Measurements from ENCODE around the gene TUBGCP5. TPM values are rescaled to one million over a fixed set of nuclear protein-coding genes. Genes with fewer than 3 reads are reported as not detected.

TUBGCP5 gene
- total and polyA plus RNA-seq, 2 experiments from 2014 or later: 14.6 to 17.5 TPM

- H3K4me3 ChIP-seq: no peak overlapping the region
- no peaks in the 10 kb centered on the region for H4K20me1 ChIP-seq (ENCODE audit: insufficient read depth)
- H3K36me3 ChIP-seq (ENCODE audit: low read depth): peaks cover 50% of the 10 kb centered on the region
- H3K4me2 ChIP-seq (ENCODE audit: unreplicated experiment): no peak overlapping the region
- H3F3A ChIP-seq (ENCODE audit: insufficient read depth): no peaks in the 10 kb centered on the region
- H3K4me1 ChIP-seq (ENCODE audit: insufficient read depth): no peaks in the 10 kb centered on the region
- H3K9ac ChIP-seq: no peak overlapping the region
- in situ Hi-C loops (cut with MboI): no loop called here
- H3K9me2 ChIP-seq (ENCODE audit: insufficient read depth): no peaks in the 10 kb centered on the region
- no peaks in the 10 kb centered on the region for H3K27me3 ChIP-seq (replicated peaks; ENCODE audit: insufficient read depth)
- no peak overlapping the region for H2AFZ ChIP-seq
- TF ChIP-seq EZH2 (IDR thresholded peaks at IDR 0.05; ENCODE audit: insufficient read depth, poor library complexity, severe bottlenecking): no peak
- no peak for TF ChIP-seq EZH2phosphoT487 (IDR thresholded peaks at IDR 0.05; ENCODE audit: insufficient read depth, low read depth)
- H3K9me3 ChIP-seq (ENCODE audit: low read depth): no peaks in the 10 kb centered on the region
- WGBS, 2 experiments (ENCODE audit: low coverage in 1 of 2, low lambda C conversion rate in 2 of 2, missing lambda C conversion rate in 2 of 2): 89 to 90% methylated on average over 5 of the region's 5 CpGs
- DNase-seq: no peak
- H3K27ac ChIP-seq: no peak overlapping the region
- no peaks in the 10 kb centered on the region for H3K79me2 ChIP-seq (ENCODE audit: insufficient read depth)
Observed at GRCh38 chr15:23003736-23004135, 35.6 kb downstream of the TUBGCP5 start.

- WGBS, 2 experiments (ENCODE audit: low coverage in 1 of 2, low lambda C conversion rate in 2 of 2, missing lambda C conversion rate in 2 of 2): 67 to 71% methylated on average over 2 of the region's 2 CpGs
- Histone ChIP-seq H3K36me3 (ENCODE audit: low read depth) (peaks cover 46% of the 10 kb centered on the region; the same call in 1 of the 2 replicates), H3K27ac (no peak overlapping the region), H3K27me3 (replicated peaks; ENCODE audit: insufficient read depth) (no peaks in the 10 kb centered on the region), H3K4me2 (ENCODE audit: unreplicated experiment) (no peak overlapping the region), H4K20me1 (ENCODE audit: insufficient read depth) (no peaks in the 10 kb centered on the region), H3K9ac (no peak overlapping the region), H3K9me3 (ENCODE audit: low read depth) (no peaks in the 10 kb centered on the region), H3K4me1 (ENCODE audit: insufficient read depth) (no peaks in the 10 kb centered on the region), H3K79me2 (ENCODE audit: insufficient read depth) (no peaks in the 10 kb centered on the region), H3K9me2 (ENCODE audit: insufficient read depth) (no peaks in the 10 kb centered on the region), H2AFZ (no peak overlapping the region), H3K4me3 (no peak overlapping the region), H3F3A (ENCODE audit: insufficient read depth) (no peaks in the 10 kb centered on the region)
- TF ChIP-seq EZH2phosphoT487 (IDR thresholded peaks at IDR 0.05; ENCODE audit: insufficient read depth, low read depth) (no peak), EZH2 (IDR thresholded peaks at IDR 0.05; ENCODE audit: insufficient read depth, poor library complexity, severe bottlenecking) (no peak)
- DNase-seq: no peak
- in situ Hi-C loops (cut with MboI): no loop called here
Observed at GRCh38 chr15:23002920-23003319, 36.4 kb downstream of the TUBGCP5 start.

GRCh38 chr15:22995795-22996194, 43.6 kb downstream of the TUBGCP5 start:
- Histone ChIP-seq H3K9me3 (ENCODE audit: low read depth) (no peaks in the 10 kb centered on the region), H3K9ac (no peak overlapping the region), H3K4me1 (ENCODE audit: insufficient read depth) (peaks cover 14% of the 10 kb centered on the region), H2AFZ (no peak overlapping the region), H3K79me2 (ENCODE audit: insufficient read depth) (no peaks in the 10 kb centered on the region), H3K9me2 (ENCODE audit: insufficient read depth) (no peaks in the 10 kb centered on the region), H3K27me3 (replicated peaks; ENCODE audit: insufficient read depth) (no peaks in the 10 kb centered on the region), H4K20me1 (ENCODE audit: insufficient read depth) (no peaks in the 10 kb centered on the region), H3K4me3 (no peak overlapping the region), H3K36me3 (ENCODE audit: low read depth) (peaks cover 5% of the 10 kb centered on the region; the same call in 1 of the 2 replicates), H3K27ac (no peak overlapping the region), H3F3A (ENCODE audit: insufficient read depth) (peaks cover 17% of the 10 kb centered on the region; the same call in 1 of the 2 replicates), H3K4me2 (ENCODE audit: unreplicated experiment) (no peak overlapping the region)
- DNase-seq: no peak
- TF ChIP-seq EZH2 (IDR thresholded peaks at IDR 0.05; ENCODE audit: insufficient read depth, poor library complexity, severe bottlenecking) (no peak), EZH2phosphoT487 (IDR thresholded peaks at IDR 0.05; ENCODE audit: insufficient read depth, low read depth) (no peak)
- in situ Hi-C loops (cut with MboI): no loop called here
- 92 to 94% methylated on average over 7 of the region's 7 CpGs for WGBS, 2 experiments (ENCODE audit: low coverage in 1 of 2, low lambda C conversion rate in 2 of 2, missing lambda C conversion rate in 2 of 2)

- TF ChIP-seq EZH2phosphoT487 (IDR thresholded peaks at IDR 0.05; ENCODE audit: insufficient read depth, low read depth): no peak
- no peak for TF ChIP-seq EZH2 (IDR thresholded peaks at IDR 0.05; ENCODE audit: insufficient read depth, poor library complexity, severe bottlenecking)
- Histone ChIP-seq H3K4me1 (ENCODE audit: insufficient read depth) (peaks cover 14% of the 10 kb centered on the region), H3F3A (ENCODE audit: insufficient read depth) (peaks cover 17% of the 10 kb centered on the region; the same call in 1 of the 2 replicates), H3K79me2 (ENCODE audit: insufficient read depth) (no peaks in the 10 kb centered on the region), H3K27me3 (replicated peaks; ENCODE audit: insufficient read depth) (no peaks in the 10 kb centered on the region), H2AFZ (no peak overlapping the region), H3K9me2 (ENCODE audit: insufficient read depth) (no peaks in the 10 kb centered on the region), H3K4me2 (ENCODE audit: unreplicated experiment) (peak overlapping the region; percentile 11), H3K4me3 (no peak overlapping the region), H3K36me3 (ENCODE audit: low read depth) (no peaks in the 10 kb centered on the region), H3K27ac (peak overlapping the region; percentile 19), H3K9me3 (ENCODE audit: low read depth) (no peaks in the 10 kb centered on the region), H4K20me1 (ENCODE audit: insufficient read depth) (no peaks in the 10 kb centered on the region), H3K9ac (no peak overlapping the region)
- in situ Hi-C loops (cut with MboI): no loop called here
- 52 to 67% methylated on average over 5 of the region's 5 CpGs for WGBS, 2 experiments (ENCODE audit: low coverage in 1 of 2, low lambda C conversion rate in 2 of 2, missing lambda C conversion rate in 2 of 2)
- DNase-seq: no peak
Observed at GRCh38 chr15:22992024-22992326, 47.4 kb downstream of the TUBGCP5 start.
